Epithelial cell of alveolus of lung (primary cell): ENCODE results near the gene UBL7. TPM values are rescaled to one million over a fixed set of nuclear protein-coding genes. Genes with fewer than 3 reads are reported as not detected.

Experiments
- total RNA-seq: library from RNA; depleted of rRNA; stranded (reverse); fragments of >200 nt; gene quantifications from 2 replicates; pipeline ENCODE4 v1.2.1, GENCODE V29; 2015

The UBL7 gene
- 81.8 and 91.3 TPM in 2 replicates for total RNA-seq

GRCh38 chr15:74460871-74461846 lies at the start of gene UBL7:
TSS of gene UBL7 (minus strand) at chr15:74461160. CDS start at chr15:74458867, 2,293 bp downstream.

GRCh38 chr15:74433592-74434262 lies 27.2 kb downstream of the UBL7 start, which contains the start of gene SEMA7A:
TSS of gene SEMA7A (minus strand) at chr15:74433958. CDS start at chr15:74433918, 40 bp downstream.

Other genes starting within 250 kb of the UBL7 start
- 6.1 TPM in 1 of 2 replicates, not detected in the other for gene CCDC33, start 224.8 kb downstream of the UBL7 start, total RNA-seq
- gene CYP11A1, start 93.5 kb downstream of the UBL7 start, total RNA-seq: 0.13 TPM in 1 of 2 replicates, not detected in the other
- 1.0 and 33.2 TPM in 2 replicates for gene SEMA7A, start 27.2 kb downstream of the UBL7 start, total RNA-seq
- gene ARID3B, start 80.1 kb upstream of the UBL7 start, total RNA-seq: 0.72 and 3.9 TPM in 2 replicates
- gene CLK3, start 154.7 kb upstream of the UBL7 start, total RNA-seq: 51.1 and 110 TPM in 2 replicates
- 10.7 and 16.3 TPM in 2 replicates for gene EDC3, start 234.9 kb upstream of the UBL7 start, total RNA-seq